Measurements from ENCODE around the gene SCUBE1.

Gene SCUBE1

DNA sequence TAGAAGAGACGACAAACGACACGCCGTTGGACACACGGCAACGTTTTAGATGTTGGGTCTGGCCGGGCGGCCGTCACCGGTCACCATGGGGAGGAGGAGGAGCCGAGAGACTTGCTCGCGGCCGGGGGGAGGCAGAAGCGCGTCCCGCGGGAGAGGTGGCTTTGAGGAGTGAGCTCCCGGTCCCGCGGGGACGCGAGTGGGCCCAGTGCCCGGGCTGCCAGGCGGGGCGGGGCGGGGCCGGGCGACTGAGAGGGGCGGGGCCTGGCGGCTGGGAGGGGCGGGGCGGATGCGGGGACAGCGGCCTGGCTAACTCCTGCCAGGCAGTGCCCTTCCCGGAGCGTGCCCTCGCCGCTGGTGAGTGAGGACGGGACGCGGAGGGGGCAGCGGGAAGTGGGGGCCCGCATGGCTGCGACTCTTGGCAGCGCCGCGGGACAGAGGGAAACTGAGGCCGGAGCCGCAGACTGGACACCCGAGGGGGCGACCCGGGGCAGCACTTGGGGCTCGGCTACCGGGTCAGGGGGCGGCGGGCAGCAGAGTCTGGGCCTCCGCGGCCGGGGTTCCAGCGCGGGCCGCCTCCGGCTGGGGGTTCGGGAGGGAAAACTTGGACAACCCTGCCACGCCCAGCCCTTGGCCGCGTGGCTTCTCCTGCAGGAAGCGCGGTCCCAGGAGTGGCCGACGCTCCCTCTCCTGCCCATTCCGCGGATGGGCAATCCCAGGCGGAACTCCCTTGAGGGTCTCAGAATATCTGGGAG is 191.7 kb downstream of the SCUBE1 start, which contains the start of gene TSPO:
TSS of gene TSPO (plus strand) at position 309 of the 752 bp plus-strand sequence. CDS start 7,680 bp downstream, outside the sequence.
- Histone ChIP-seq H3K4me3 (peak within 1 kb of the TSS; percentile 83), H3K27ac (peak within 1 kb of the TSS; percentile 72 to 89)
- TF ChIP-seq, protein P1, sequence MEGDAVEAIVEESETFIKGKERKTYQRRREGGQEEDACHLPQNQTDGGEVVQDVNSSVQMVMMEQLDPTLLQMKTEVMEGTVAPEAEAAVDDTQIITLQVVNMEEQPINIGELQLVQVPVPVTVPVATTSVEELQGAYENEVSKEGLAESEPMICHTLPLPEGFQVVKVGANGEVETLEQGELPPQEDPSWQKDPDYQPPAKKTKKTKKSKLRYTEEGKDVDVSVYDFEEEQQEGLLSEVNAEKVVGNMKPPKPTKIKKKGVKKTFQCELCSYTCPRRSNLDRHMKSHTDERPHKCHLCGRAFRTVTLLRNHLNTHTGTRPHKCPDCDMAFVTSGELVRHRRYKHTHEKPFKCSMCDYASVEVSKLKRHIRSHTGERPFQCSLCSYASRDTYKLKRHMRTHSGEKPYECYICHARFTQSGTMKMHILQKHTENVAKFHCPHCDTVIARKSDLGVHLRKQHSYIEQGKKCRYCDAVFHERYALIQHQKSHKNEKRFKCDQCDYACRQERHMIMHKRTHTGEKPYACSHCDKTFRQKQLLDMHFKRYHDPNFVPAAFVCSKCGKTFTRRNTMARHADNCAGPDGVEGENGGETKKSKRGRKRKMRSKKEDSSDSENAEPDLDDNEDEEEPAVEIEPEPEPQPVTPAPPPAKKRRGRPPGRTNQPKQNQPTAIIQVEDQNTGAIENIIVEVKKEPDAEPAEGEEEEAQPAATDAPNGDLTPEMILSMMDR (IDR thresholded peaks at IDR 0.05) = no peak
- DNase-seq (ENCODE audit: low spot score) = peak; percentile 92

DNA sequence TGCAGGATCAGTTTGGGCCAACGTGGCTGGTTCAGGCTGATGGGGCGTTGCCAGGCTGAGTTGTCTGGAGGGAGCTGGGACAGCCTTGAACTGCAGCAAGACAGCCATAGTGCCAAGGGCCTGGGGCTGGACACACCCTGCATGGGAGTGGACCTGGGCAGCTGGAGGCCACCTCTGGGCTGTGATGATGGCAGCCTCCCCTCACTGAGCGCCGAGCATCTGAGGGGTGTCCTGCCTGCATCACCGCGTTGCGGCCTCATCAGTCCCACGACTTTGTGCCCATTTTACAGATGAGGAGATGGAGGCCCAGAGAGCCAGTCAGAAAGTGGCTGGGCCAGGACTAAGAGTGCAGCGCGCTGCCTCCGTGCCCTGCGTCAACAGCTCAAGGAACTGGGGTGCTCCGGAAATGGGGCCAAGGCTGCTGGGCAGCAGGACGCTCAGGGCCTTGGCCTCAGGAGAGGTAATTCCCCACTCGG is 192.4 kb downstream of the SCUBE1 start:
- TF ChIP-seq, protein P1 (IDR thresholded peaks at IDR 0.05) = no peak
- Histone ChIP-seq H3K4me3 (peak overlapping the region; percentile 83), H3K27ac (peak overlapping the region; percentile 72 to 89)
- no peak for DNase-seq (ENCODE audit: low spot score)

DNA sequence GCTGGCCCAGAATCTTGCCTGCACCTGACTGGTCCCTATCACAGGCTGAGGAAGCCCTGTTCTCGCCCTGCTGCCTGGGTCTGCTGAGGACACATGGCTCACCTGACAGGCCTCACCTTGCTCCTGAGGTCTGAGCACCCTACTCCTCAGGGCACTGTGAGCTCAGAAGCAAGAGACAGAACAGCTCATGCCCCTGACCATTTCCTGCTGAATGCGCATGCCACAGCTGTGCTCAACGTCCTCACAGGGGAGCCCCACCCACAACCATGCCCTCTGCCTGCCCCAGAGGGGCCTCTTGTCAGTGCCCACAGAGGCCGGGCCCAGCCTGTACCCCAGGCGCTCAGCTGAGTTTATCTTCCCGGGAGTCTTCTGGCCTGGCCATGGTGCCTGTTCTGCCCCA is 194.6 kb downstream of the SCUBE1 start:
- Histone ChIP-seq H3K27ac (no peak overlapping the region), H3K4me3 (no peak overlapping the region)
- TF ChIP-seq, protein P1 (IDR thresholded peaks at IDR 0.05) = no peak
- no peak for DNase-seq (ENCODE audit: low spot score)

DNA sequence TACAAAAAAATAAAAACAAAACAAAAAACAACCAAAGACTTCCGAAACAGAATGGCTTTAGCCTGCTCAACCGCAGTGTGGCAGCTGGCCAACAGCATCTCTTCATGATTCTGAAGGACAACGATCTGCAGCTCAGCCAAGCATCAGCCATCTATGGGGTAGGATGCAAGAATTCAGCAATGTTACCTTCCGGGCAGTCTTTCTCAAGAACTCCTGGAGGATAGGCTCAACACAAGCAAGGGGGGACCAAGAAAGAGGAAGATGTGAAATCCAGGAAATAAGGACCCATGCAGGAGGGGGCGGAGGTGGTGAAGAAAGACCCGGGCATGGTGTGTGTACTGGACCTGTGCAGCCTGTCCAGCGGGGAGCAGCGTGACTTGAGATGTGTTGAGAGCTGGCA is 195.4 kb downstream of the SCUBE1 start:
- H3K4me3 ChIP-seq = no peak overlapping the region
- DNase-seq (ENCODE audit: low spot score) = no peak
- TF ChIP-seq, protein P1 (IDR thresholded peaks at IDR 0.05) = no peak
- H3K27ac ChIP-seq = no peak overlapping the region

Measured in coronary artery (tissue), 2 donors.